Measurements from ENCODE around the gene TCERG1L. TPM values are rescaled to one million over a fixed set of nuclear protein-coding genes. Genes with fewer than 3 reads are reported as not detected.

The TCERG1L gene
- total RNA-seq, 1 donor from 2014 or later = 3.5 TPM

DNA sequence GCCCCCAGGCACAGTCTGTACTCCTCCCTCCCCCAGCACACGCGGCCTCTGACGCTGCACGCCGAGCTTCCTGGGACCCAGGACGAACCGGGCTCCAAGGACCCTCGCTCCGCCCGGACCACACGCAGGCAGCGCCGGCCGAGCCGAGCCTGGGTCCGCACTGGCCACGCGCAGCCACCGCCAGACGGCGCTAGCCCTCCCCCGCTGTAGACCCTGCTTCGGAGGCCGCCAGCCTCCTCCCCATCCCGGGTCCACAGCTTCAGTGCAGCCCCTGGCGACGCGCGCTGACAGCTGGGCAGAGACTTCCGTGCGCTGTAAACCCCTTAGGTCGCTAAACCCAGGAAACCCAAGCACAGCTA lies 936 bp upstream of the TCERG1L start:
- H2AFZ ChIP-seq (ENCODE audit: low read depth, low read length) = no peak overlapping the region
- H3K4me3 Mint-ChIP-seq (ENCODE audit: unreplicated experiment) = peak overlapping the region; percentile 45
- no peak for DNase-seq (ENCODE audit: low read depth)
- H3K27me3 ChIP-seq (ENCODE audit: insufficient read depth, low read length) = peaks cover 8% of the 10 kb centered on the region
- H3K79me2 ChIP-seq (ENCODE audit: insufficient read depth, low read length) = no peaks in the 10 kb centered on the region
- H3K4me3 ChIP-seq (ENCODE audit: insufficient read depth, low read depth, low read length) = no peak overlapping the region
- H4K20me1 ChIP-seq (ENCODE audit: insufficient read depth, low read length) = no peaks in the 10 kb centered on the region
- H3K4me2 ChIP-seq (ENCODE audit: low read length) = no peak overlapping the region
- H3K27ac Mint-ChIP-seq (ENCODE audit: unreplicated experiment) = no peak overlapping the region
- no peaks in the 10 kb centered on the region for H3K36me3 ChIP-seq (ENCODE audit: insufficient read depth, low read length)
- H3K9me3 Mint-ChIP-seq (ENCODE audit: unreplicated experiment) = peaks cover 1% of the 10 kb centered on the region
- no peak overlapping the region for H3K9ac ChIP-seq (ENCODE audit: low read length)
- no peak for FAIRE-seq
- H3K36me3 Mint-ChIP-seq (ENCODE audit: low read depth, unreplicated experiment) = no peaks in the 10 kb centered on the region
- H3K27me3 Mint-ChIP-seq (ENCODE audit: low read depth, unreplicated experiment) = no peaks in the 10 kb centered on the region
- no peak overlapping the region for H3K27ac ChIP-seq (ENCODE audit: low read depth, low read length)
- no peaks in the 10 kb centered on the region for H3K4me1 ChIP-seq (ENCODE audit: insufficient read depth, low read length)
- TF ChIP-seq, protein P1, sequence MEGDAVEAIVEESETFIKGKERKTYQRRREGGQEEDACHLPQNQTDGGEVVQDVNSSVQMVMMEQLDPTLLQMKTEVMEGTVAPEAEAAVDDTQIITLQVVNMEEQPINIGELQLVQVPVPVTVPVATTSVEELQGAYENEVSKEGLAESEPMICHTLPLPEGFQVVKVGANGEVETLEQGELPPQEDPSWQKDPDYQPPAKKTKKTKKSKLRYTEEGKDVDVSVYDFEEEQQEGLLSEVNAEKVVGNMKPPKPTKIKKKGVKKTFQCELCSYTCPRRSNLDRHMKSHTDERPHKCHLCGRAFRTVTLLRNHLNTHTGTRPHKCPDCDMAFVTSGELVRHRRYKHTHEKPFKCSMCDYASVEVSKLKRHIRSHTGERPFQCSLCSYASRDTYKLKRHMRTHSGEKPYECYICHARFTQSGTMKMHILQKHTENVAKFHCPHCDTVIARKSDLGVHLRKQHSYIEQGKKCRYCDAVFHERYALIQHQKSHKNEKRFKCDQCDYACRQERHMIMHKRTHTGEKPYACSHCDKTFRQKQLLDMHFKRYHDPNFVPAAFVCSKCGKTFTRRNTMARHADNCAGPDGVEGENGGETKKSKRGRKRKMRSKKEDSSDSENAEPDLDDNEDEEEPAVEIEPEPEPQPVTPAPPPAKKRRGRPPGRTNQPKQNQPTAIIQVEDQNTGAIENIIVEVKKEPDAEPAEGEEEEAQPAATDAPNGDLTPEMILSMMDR (IDR thresholded peaks at IDR 0.05; ENCODE audit: insufficient read depth, low read depth, low read length) = no peak
- TF ChIP-seq EZH2 (IDR thresholded peaks at IDR 0.05; ENCODE audit: insufficient read depth, low read length) = no peak
- no peaks in the 10 kb centered on the region for H3K9me3 ChIP-seq (ENCODE audit: insufficient read depth, low read depth, low read length)
- H3K4me1 Mint-ChIP-seq (ENCODE audit: low read depth, unreplicated experiment) = no peaks in the 10 kb centered on the region

DNA sequence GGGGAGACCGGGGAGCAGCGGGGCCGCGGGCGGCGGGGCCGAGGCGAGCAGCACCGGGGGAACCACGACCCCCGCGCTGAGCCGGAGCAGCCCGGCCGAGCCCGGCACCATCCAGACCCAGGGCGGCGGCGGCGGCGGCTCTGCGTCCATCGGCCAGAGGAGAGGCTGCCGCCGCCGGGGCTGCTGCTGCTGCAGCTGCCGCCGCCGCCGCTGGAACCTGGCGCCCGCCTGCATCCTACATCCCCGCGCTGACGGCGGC lies 190 bp downstream of the TCERG1L start:
- H3K27ac Mint-ChIP-seq (ENCODE audit: unreplicated experiment) = no peak overlapping the region
- Histone ChIP-seq H3K4me2 (ENCODE audit: low read length) (no peak overlapping the region), H3K4me3 (ENCODE audit: insufficient read depth, low read depth, low read length) (no peak overlapping the region), H2AFZ (ENCODE audit: low read depth, low read length) (no peak overlapping the region), H3K79me2 (ENCODE audit: insufficient read depth, low read length) (no peaks in the 10 kb centered on the region), H3K27ac (ENCODE audit: low read depth, low read length) (no peak overlapping the region), H3K9me3 (ENCODE audit: insufficient read depth, low read depth, low read length) (no peaks in the 10 kb centered on the region), H3K4me1 (ENCODE audit: insufficient read depth, low read length) (no peaks in the 10 kb centered on the region), H4K20me1 (ENCODE audit: insufficient read depth, low read length) (no peaks in the 10 kb centered on the region), H3K27me3 (ENCODE audit: insufficient read depth, low read length) (peaks cover 8% of the 10 kb centered on the region), H3K9ac (ENCODE audit: low read length) (no peak overlapping the region), H3K36me3 (ENCODE audit: insufficient read depth, low read length) (no peaks in the 10 kb centered on the region)
- H3K27me3 Mint-ChIP-seq (ENCODE audit: low read depth, unreplicated experiment) = no peaks in the 10 kb centered on the region
- H3K4me3 Mint-ChIP-seq (ENCODE audit: unreplicated experiment) = no peak overlapping the region
- no peaks in the 10 kb centered on the region for H3K36me3 Mint-ChIP-seq (ENCODE audit: low read depth, unreplicated experiment)
- no peak for DNase-seq (ENCODE audit: low read depth)
- no peaks in the 10 kb centered on the region for H3K4me1 Mint-ChIP-seq (ENCODE audit: low read depth, unreplicated experiment)
- TF ChIP-seq EZH2 (IDR thresholded peaks at IDR 0.05; ENCODE audit: insufficient read depth, low read length) = no peak
- TF ChIP-seq, protein P1 (IDR thresholded peaks at IDR 0.05; ENCODE audit: insufficient read depth, low read depth, low read length) = no peak
- FAIRE-seq = no peak
- H3K9me3 Mint-ChIP-seq (ENCODE audit: unreplicated experiment) = peaks cover 1% of the 10 kb centered on the region

DNA sequence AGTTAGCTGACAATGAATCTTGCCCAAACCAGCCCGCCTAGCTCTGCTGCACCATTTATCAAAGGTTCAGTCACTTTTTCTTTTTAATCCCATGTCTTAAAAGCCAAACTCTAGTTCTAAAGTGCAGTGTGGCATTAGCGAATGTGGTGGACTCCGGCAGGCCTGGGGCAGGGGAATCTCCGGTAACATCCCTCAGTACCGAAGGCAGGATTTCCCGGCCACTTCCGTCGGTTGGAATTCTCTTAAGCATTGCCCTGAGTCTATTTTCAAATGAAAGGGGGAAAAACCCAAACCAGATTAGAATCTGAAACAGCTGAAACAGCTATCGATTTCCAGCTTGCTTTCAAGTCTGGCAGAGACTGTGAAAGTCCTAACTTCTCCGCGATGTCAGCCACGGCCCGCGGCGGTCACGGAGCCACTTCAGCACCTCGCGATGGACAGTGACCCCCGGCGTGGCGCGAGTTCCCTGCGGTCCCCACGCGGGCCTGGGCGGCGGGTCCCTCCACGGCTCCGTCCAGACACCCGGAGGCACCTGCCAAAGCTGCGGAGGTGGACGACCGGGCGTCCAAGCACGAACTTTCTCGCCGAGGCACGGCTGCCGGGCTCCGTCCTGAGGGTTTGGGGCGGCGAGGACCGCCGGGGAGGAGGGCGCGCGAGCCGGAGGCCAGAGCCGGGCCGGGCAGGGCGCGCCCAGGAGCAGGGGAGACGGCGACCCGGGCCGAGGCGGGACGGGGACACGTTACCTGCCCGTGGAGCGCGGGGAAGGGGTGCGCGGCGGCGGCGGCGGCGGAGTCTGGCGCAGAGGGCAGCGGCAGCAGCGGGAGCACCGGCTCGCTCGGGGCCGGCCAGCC lies 745 bp downstream of the TCERG1L start:
- H3K4me3 Mint-ChIP-seq (ENCODE audit: unreplicated experiment) = peak overlapping the region; percentile 74

More for the DNA sequence above, 745 bp downstream of the TCERG1L start:
- DNase-seq (ENCODE audit: low read depth) = no peak
- TF ChIP-seq, protein P1 (IDR thresholded peaks at IDR 0.05; ENCODE audit: insufficient read depth, low read depth, low read length) = no peak
- peak; percentile 63 for TF ChIP-seq EZH2 (IDR thresholded peaks at IDR 0.05; ENCODE audit: insufficient read depth, low read length)
- H3K4me1 ChIP-seq (ENCODE audit: insufficient read depth, low read length) = no peaks in the 10 kb centered on the region
- no peak overlapping the region for H3K27ac Mint-ChIP-seq (ENCODE audit: unreplicated experiment)
- no peaks in the 10 kb centered on the region for H3K9me3 ChIP-seq (ENCODE audit: insufficient read depth, low read depth, low read length)
- H3K4me1 Mint-ChIP-seq (ENCODE audit: low read depth, unreplicated experiment) = no peaks in the 10 kb centered on the region
- no peak for FAIRE-seq
- no peak overlapping the region for H3K4me3 ChIP-seq (ENCODE audit: insufficient read depth, low read depth, low read length)
- no peaks in the 10 kb centered on the region for H3K36me3 ChIP-seq (ENCODE audit: insufficient read depth, low read length)
- H3K9ac ChIP-seq (ENCODE audit: low read length) = no peak overlapping the region
- H3K36me3 Mint-ChIP-seq (ENCODE audit: low read depth, unreplicated experiment) = no peaks in the 10 kb centered on the region
- H3K9me3 Mint-ChIP-seq (ENCODE audit: unreplicated experiment) = peaks cover 1% of the 10 kb centered on the region
- H3K4me2 ChIP-seq (ENCODE audit: low read length) = no peak overlapping the region
- H4K20me1 ChIP-seq (ENCODE audit: insufficient read depth, low read length) = no peaks in the 10 kb centered on the region
- no peak overlapping the region for H3K27ac ChIP-seq (ENCODE audit: low read depth, low read length)
- no peaks in the 10 kb centered on the region for H3K27me3 Mint-ChIP-seq (ENCODE audit: low read depth, unreplicated experiment)
- H2AFZ ChIP-seq (ENCODE audit: low read depth, low read length) = no peak overlapping the region
- no peaks in the 10 kb centered on the region for H3K79me2 ChIP-seq (ENCODE audit: insufficient read depth, low read length)
- H3K27me3 ChIP-seq (ENCODE audit: insufficient read depth, low read length) = peaks cover 8% of the 10 kb centered on the region
